ENCODE results near the gene ABCA13. TPM values are rescaled to one million over a fixed set of nuclear protein-coding genes. Genes with fewer than 3 reads are reported as not detected.

ABCA13 gene
- total RNA-seq, 1 donor from 2014 or later, result not detected

DNA sequence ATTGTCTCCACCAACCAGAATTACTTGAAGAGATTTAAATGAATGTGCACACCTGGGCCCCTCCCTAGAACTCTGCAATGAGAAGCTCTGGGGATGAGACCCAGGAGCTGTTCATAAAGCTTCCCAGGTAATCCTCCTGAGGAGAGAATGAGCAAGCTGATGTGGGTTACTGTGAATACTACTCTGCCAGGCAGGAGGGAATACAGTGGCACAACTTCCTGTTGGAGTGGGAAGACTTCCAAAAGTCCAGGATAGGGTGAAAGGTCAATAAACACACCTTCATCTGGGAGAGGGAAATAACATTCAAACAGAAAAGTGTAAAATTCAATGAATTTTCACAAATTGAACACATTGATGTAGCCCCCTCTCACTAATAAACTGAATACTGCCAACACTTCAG is 351.4 kb downstream of the ABCA13 start:
- Histone ChIP-seq H3K27me3 (no peaks in the 10 kb centered on the region), H3K27ac (no peak overlapping the region), H3K9ac (no peak overlapping the region), H3K4me1 (peaks cover 8% of the 10 kb centered on the region), H3F3A (ENCODE audit: low read depth) (no peaks in the 10 kb centered on the region), H4K20me1 (ENCODE audit: low read depth) (no peaks in the 10 kb centered on the region), H2AFZ (replicated peaks) (no peak overlapping the region), H3K79me2 (ENCODE audit: low read depth) (no peaks in the 10 kb centered on the region), H3K4me3 (no peak overlapping the region), H3K4me2 (no peak overlapping the region), H3K36me3 (no peaks in the 10 kb centered on the region), H3K9me3 (ENCODE audit: low read depth) (no peaks in the 10 kb centered on the region)
- Mint-ChIP-seq H3K4me1 (peaks cover 18% of the 10 kb centered on the region), H3K27ac (no peak overlapping the region), H3K4me3 (no peak overlapping the region), H3K27me3 (ENCODE audit: insufficient read depth, low read depth) (peaks cover 5% of the 10 kb centered on the region), H3K36me3 (no peaks in the 10 kb centered on the region), H3K9me3 (no peaks in the 10 kb centered on the region)
- TF ChIP-seq, protein P1, sequence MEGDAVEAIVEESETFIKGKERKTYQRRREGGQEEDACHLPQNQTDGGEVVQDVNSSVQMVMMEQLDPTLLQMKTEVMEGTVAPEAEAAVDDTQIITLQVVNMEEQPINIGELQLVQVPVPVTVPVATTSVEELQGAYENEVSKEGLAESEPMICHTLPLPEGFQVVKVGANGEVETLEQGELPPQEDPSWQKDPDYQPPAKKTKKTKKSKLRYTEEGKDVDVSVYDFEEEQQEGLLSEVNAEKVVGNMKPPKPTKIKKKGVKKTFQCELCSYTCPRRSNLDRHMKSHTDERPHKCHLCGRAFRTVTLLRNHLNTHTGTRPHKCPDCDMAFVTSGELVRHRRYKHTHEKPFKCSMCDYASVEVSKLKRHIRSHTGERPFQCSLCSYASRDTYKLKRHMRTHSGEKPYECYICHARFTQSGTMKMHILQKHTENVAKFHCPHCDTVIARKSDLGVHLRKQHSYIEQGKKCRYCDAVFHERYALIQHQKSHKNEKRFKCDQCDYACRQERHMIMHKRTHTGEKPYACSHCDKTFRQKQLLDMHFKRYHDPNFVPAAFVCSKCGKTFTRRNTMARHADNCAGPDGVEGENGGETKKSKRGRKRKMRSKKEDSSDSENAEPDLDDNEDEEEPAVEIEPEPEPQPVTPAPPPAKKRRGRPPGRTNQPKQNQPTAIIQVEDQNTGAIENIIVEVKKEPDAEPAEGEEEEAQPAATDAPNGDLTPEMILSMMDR (IDR thresholded peaks at IDR 0.05), result no peak
- no peak for TF ChIP-seq EZH2phosphoT487 (IDR thresholded peaks at IDR 0.05)
- TF ChIP-seq EZH2 (IDR thresholded peaks at IDR 0.05), result no peak
- DNase-seq (ENCODE audit: low spot score), result no peak

DNA sequence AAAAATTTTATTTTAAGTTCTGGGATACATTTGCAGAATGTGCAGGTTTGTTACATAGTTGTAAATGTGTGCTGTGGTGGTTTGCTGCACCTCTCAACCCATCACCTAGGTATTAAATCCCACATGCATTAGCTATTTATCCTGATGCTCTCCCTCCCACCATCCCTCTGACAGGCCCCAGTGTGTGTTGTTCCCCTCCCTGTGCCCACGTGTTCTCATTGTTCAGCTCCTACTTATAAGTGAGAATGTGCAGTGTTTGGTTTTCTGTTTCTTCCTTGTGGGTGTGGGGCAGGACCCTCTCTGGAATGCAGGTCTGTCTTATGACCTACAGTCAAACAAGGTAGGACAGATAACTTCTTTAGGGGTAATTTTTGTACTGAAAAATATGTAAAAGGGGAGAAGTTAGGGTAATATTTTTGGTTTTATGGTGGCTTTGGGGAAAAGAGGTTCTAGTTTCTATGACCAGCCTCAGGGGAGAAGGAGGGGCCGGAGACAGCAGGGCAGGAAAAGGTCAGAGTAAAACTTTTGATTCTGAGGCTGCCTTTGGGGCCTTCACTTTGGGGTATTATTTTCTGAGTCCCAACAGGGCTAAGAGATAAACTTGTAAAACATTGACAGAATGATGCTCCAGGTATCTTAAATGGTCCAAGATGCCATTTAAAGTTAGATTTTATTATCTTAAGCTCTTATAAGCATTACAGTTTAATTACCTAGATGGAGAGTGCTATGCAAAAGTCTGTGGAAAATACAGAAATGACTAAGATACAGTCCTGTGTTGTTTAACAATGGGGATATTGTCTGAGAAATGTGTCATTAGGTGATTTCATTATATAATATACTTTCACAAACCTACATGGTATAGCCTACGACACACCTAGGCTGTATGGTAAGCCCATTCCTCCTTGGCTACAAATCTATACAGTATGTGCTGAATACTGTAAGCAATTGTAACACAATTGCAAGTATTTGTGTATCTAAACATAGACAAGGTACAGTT is 354.8 kb downstream of the ABCA13 start:
- peak overlapping the region; percentile 68 for H2AFZ ChIP-seq (replicated peaks)
- H3K9me3 ChIP-seq (ENCODE audit: low read depth), result no peaks in the 10 kb centered on the region
- no peak overlapping the region for H3K4me3 Mint-ChIP-seq
- peaks cover 3% of the 10 kb centered on the region for H3K4me1 ChIP-seq
- H3K27ac ChIP-seq, result no peak overlapping the region
- H4K20me1 ChIP-seq (ENCODE audit: low read depth), result no peaks in the 10 kb centered on the region
- H3K27me3 ChIP-seq, result no peaks in the 10 kb centered on the region
- H3K4me1 Mint-ChIP-seq, result peaks cover 10% of the 10 kb centered on the region
- H3K36me3 Mint-ChIP-seq, result no peaks in the 10 kb centered on the region
- no peak for DNase-seq (ENCODE audit: low spot score)
- no peaks in the 10 kb centered on the region for H3K36me3 ChIP-seq
- no peaks in the 10 kb centered on the region for H3F3A ChIP-seq (ENCODE audit: low read depth)
- H3K27ac Mint-ChIP-seq, result peak overlapping the region; percentile 70
- no peaks in the 10 kb centered on the region for H3K79me2 ChIP-seq (ENCODE audit: low read depth)
- peaks cover 1% of the 10 kb centered on the region for H3K9me3 Mint-ChIP-seq
- peaks cover 5% of the 10 kb centered on the region for H3K27me3 Mint-ChIP-seq (ENCODE audit: insufficient read depth, low read depth)
- H3K4me3 ChIP-seq, result no peak overlapping the region
- TF ChIP-seq EZH2 (IDR thresholded peaks at IDR 0.05), result no peak
- TF ChIP-seq, protein P1 (IDR thresholded peaks at IDR 0.05), result no peak
- no peak for TF ChIP-seq EZH2phosphoT487 (IDR thresholded peaks at IDR 0.05)
- H3K9ac ChIP-seq, result no peak overlapping the region
- no peak overlapping the region for H3K4me2 ChIP-seq

DNA sequence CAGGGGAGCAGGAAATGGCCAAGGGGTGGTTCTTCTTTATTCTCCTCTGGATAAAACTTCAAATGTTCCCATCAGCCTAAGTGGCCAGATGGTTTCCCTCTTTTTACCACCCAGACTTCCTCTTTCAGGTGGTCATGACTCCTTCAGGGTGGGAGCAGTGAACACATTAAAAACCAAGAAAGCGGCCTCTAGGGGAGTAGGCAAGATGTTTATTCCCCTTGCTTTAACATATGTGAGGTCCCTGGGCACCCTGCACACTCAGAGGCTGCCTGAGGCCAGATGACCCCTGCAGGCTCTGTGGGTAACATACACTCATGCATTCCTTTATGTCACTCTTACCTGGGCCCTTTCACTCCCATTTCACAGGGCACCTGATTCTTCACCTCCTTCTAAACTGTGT is 357.4 kb downstream of the ABCA13 start:
- no peak overlapping the region for H2AFZ ChIP-seq (replicated peaks)
- H3F3A ChIP-seq (ENCODE audit: low read depth), result no peaks in the 10 kb centered on the region
- H3K9ac ChIP-seq, result no peak overlapping the region
- H3K27me3 ChIP-seq, result no peaks in the 10 kb centered on the region
- no peak for DNase-seq (ENCODE audit: low spot score)
- H3K9me3 ChIP-seq (ENCODE audit: low read depth), result no peaks in the 10 kb centered on the region
- H3K36me3 Mint-ChIP-seq, result no peaks in the 10 kb centered on the region
- H3K4me1 Mint-ChIP-seq, result peaks cover 10% of the 10 kb centered on the region
- no peaks in the 10 kb centered on the region for H3K36me3 ChIP-seq
- H3K4me2 ChIP-seq, result no peak overlapping the region
- no peaks in the 10 kb centered on the region for H4K20me1 ChIP-seq (ENCODE audit: low read depth)
- H3K4me3 ChIP-seq, result no peak overlapping the region
- H3K4me1 ChIP-seq, result peaks cover 3% of the 10 kb centered on the region
- TF ChIP-seq EZH2phosphoT487 (IDR thresholded peaks at IDR 0.05), result no peak
- TF ChIP-seq, protein P1 (IDR thresholded peaks at IDR 0.05), result peak; percentile 13
- no peak overlapping the region for H3K4me3 Mint-ChIP-seq
- peaks cover 5% of the 10 kb centered on the region for H3K27me3 Mint-ChIP-seq (ENCODE audit: insufficient read depth, low read depth)
- H3K79me2 ChIP-seq (ENCODE audit: low read depth), result no peaks in the 10 kb centered on the region
- H3K9me3 Mint-ChIP-seq, result peaks cover 3% of the 10 kb centered on the region
- no peak overlapping the region for H3K27ac Mint-ChIP-seq
- no peak overlapping the region for H3K27ac ChIP-seq

Measured in neural progenitor cell (in vitro differentiated cells).